Breast epithelium (tissue), 3 donors: Measurements from ENCODE around the gene ABHD4.

ENCODE experiments used
- POLR2A ChIP-seq: fragments of 450-650 bp; IDR thresholded peaks from one replicate; pipeline ENCODE4 v1.6.1; 2016; ENCODE audit warnings: antibody characterized with exemption, mild to moderate bottlenecking, moderate library complexity
- POLR2AphosphoS5 ChIP-seq, 3 donors: sonication (generic); formaldehyde crosslinking; IDR thresholded peaks; one replicate each; pipeline ENCODE4 v1.6.1; 2017; ENCODE audit warnings: antibody characterized with exemption in 3 of 3
- TF ChIP-seq, protein P1 (sequence below), 3 donors: fragments of 450-650 bp; IDR thresholded peaks; one replicate each; pipeline ENCODE4 v1.5.1; 2016 to 2017; ENCODE audit warnings: antibody characterized with exemption in 3 of 3, mild to moderate bottlenecking in 3 of 3, moderate library complexity in 3 of 3

- TF ChIP-seq, protein P1, sequence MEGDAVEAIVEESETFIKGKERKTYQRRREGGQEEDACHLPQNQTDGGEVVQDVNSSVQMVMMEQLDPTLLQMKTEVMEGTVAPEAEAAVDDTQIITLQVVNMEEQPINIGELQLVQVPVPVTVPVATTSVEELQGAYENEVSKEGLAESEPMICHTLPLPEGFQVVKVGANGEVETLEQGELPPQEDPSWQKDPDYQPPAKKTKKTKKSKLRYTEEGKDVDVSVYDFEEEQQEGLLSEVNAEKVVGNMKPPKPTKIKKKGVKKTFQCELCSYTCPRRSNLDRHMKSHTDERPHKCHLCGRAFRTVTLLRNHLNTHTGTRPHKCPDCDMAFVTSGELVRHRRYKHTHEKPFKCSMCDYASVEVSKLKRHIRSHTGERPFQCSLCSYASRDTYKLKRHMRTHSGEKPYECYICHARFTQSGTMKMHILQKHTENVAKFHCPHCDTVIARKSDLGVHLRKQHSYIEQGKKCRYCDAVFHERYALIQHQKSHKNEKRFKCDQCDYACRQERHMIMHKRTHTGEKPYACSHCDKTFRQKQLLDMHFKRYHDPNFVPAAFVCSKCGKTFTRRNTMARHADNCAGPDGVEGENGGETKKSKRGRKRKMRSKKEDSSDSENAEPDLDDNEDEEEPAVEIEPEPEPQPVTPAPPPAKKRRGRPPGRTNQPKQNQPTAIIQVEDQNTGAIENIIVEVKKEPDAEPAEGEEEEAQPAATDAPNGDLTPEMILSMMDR (IDR thresholded peaks at IDR 0.05): no peak
- no peak for TF ChIP-seq POLR2A
- no peak for TF ChIP-seq POLR2AphosphoS5 (IDR thresholded peaks at IDR 0.05)
Observed at GRCh38 chr14:22567437-22567836, 30.7 kb upstream of the ABHD4 start.
